PC-9 (cell line): ENCODE data around the gene CCSAP. TPM values are rescaled to one million over a fixed set of nuclear protein-coding genes. Genes with fewer than 3 reads are reported as not detected.

Source experiments
- BruUV-seq: library from RNA; stranded (reverse); fragments of 400-500 nt; replicated peaks from 2 replicates; lab custom pipeline; 2021; lab: Mats Ljungman, UMichigan
- CTCF ChIA-PET: fragments of 300-600 bp; sonication (Branson Sonifier 250); formaldehyde crosslinking; loops from one replicate; lab custom pipeline; 2022; ENCODE audit warnings: antibody characterized with exemption; lab: Charles Lee
- POLR2A ChIA-PET: fragments of 300-600 bp; sonication (Branson Sonifier 250); formaldehyde crosslinking; loops from one replicate; lab custom pipeline; 2022; ENCODE audit warnings: antibody characterized with exemption; ENCODE audit not compliant: unreplicated experiment; lab: Charles Lee
- DNase-seq, 2 experiments: peaks; one replicate each; pipeline versions ENCODE4 v3.0.0 to v3.0.0-alpha.2; 2015 to 2022; ENCODE audit warnings: mixed read lengths in 1 of 2
- H2AFZ ChIP-seq: fragments of 200-600 bp; sonication (generic); 2 replicates; pipeline ENCODE4 v1.8.1; 2017; ENCODE audit warnings: antibody characterized with exemption
- H3F3A ChIP-seq: fragments of 200-600 bp; sonication (generic); 2 replicates; pipeline ENCODE4 v1.8.1; 2017; ENCODE audit warnings: antibody characterized with exemption, mild to moderate bottlenecking, low read depth; ENCODE audit not compliant: insufficient read depth
- H3K27ac ChIP-seq: fragments of 200-600 bp; sonication (generic); 2 replicates; pipeline ENCODE4 v1.6.1; 2016; ENCODE audit warnings: mixed run types
- H3K27me3 ChIP-seq: fragments of 200-600 bp; sonication (generic); 2 replicates; pipeline ENCODE4 v1.6.1; 2016; ENCODE audit warnings: low read depth, mixed run types; ENCODE audit not compliant: insufficient read depth
- H3K36me3 ChIP-seq: fragments of 200-600 bp; sonication (generic); 2 replicates; pipeline ENCODE4 v1.6.1; 2016; ENCODE audit warnings: low read depth, mixed run types
- H3K4me1 ChIP-seq: fragments of 200-600 bp; sonication (generic); replicated peaks from 2 replicates; pipeline ENCODE4 v1.6.1; 2016; ENCODE audit warnings: mixed run types; ENCODE audit not compliant: insufficient read depth
- H3K4me2 ChIP-seq: fragments of 200-600 bp; sonication (generic); 2 replicates; pipeline ENCODE4 v1.6.1; 2017; ENCODE audit warnings: mixed run types
- H3K4me3 ChIP-seq: fragments of 200-600 bp; sonication (generic); 2 replicates; pipeline ENCODE4 v1.6.1; 2016; ENCODE audit warnings: mixed run types
- H3K79me2 ChIP-seq: fragments of 200-600 bp; sonication (generic); 2 replicates; pipeline ENCODE4 v1.6.1; 2017; ENCODE audit warnings: low read depth, mixed run types
- H3K9me2 ChIP-seq: fragments of 200-600 bp; sonication (generic); 2 replicates; pipeline ENCODE4 v1.8.1; 2017; ENCODE audit warnings: mild to moderate bottlenecking; ENCODE audit not compliant: insufficient read depth
- H3K9me3 ChIP-seq: fragments of 200-600 bp; sonication (generic); 2 replicates; pipeline ENCODE4 v1.8.1; 2016; ENCODE audit warnings: low read depth; ENCODE audit not compliant: insufficient read depth
- H4K20me1 ChIP-seq: fragments of 200-600 bp; sonication (generic); 2 replicates; pipeline ENCODE4 v1.8.1; 2017; ENCODE audit not compliant: insufficient read depth
- EZH2 ChIP-seq: fragments of 200-600 bp; sonication (generic); IDR thresholded peaks from 2 replicates; pipeline ENCODE4 v1.8.0; 2017; ENCODE audit warnings: antibody characterized with exemption, low read depth
- intact Hi-C: fragments of 100-400 bp; cut with micrococcal nuclease; formaldehyde crosslinking; loops from one replicate; pipeline ENCODE4 v1.10.0; 2022; ENCODE audit not compliant: unreplicated experiment
- total RNA-seq: library from RNA; stranded (reverse); gene quantifications from 2 replicates; pipeline ENCODE4 v1.2.3, GENCODE V29; 2021
- TF ChIP-seq, protein P1 (sequence below): fragments of 200-600 bp; sonication (generic); conservative IDR thresholded peaks from 2 replicates; pipeline ENCODE4 v1.6.1; 2017; ENCODE audit warnings: mixed run types, antibody characterized with exemption, mild to moderate bottlenecking, moderate library complexity

Gene CCSAP
- total RNA-seq, 1 experiment from 2014 or later, result 6.7 TPM

DNA sequence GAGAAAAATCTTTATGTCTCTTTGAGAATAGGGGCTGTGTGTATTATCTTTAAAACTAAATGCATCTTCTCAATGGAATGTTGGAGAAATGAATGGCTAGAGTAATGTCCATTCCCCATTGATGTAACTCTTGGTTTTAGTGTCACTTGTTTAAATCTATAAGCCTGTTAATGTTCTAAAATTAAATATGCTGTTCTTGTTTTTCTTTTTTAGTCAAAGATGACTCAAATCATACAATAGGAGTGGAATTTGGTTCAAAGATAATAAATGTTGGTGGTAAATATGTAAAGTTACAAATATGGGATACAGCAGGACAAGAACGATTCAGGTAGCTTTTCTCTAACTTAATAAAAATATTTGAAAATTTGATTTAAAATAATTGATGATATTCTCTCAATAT, 54.3 kb downstream of the CCSAP start:
- Histone ChIP-seq H3K27ac (no peak overlapping the region), H3K79me2 (no peaks in the 10 kb centered on the region), H3K9me3 (no peaks in the 10 kb centered on the region), H3K4me3 (no peak overlapping the region), H2AFZ (no peak overlapping the region), H3K27me3 (no peaks in the 10 kb centered on the region), H4K20me1 (peaks cover 2% of the 10 kb centered on the region; the same call in 1 of the 2 replicates), H3K36me3 (no peaks in the 10 kb centered on the region), H3F3A (no peaks in the 10 kb centered on the region), H3K9me2 (no peaks in the 10 kb centered on the region), H3K4me1 (no peaks in the 10 kb centered on the region), H3K4me2 (no peak overlapping the region)
- TF ChIP-seq, protein P1, sequence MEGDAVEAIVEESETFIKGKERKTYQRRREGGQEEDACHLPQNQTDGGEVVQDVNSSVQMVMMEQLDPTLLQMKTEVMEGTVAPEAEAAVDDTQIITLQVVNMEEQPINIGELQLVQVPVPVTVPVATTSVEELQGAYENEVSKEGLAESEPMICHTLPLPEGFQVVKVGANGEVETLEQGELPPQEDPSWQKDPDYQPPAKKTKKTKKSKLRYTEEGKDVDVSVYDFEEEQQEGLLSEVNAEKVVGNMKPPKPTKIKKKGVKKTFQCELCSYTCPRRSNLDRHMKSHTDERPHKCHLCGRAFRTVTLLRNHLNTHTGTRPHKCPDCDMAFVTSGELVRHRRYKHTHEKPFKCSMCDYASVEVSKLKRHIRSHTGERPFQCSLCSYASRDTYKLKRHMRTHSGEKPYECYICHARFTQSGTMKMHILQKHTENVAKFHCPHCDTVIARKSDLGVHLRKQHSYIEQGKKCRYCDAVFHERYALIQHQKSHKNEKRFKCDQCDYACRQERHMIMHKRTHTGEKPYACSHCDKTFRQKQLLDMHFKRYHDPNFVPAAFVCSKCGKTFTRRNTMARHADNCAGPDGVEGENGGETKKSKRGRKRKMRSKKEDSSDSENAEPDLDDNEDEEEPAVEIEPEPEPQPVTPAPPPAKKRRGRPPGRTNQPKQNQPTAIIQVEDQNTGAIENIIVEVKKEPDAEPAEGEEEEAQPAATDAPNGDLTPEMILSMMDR, result no peak
- no peak for TF ChIP-seq EZH2
- DNase-seq, result no peak
- ChIA-PET CTCF (no interaction called here), POLR2A (no interaction called here)
- intact Hi-C loops, result no loop called here
- no TSS peak for BruUV-seq

DNA sequence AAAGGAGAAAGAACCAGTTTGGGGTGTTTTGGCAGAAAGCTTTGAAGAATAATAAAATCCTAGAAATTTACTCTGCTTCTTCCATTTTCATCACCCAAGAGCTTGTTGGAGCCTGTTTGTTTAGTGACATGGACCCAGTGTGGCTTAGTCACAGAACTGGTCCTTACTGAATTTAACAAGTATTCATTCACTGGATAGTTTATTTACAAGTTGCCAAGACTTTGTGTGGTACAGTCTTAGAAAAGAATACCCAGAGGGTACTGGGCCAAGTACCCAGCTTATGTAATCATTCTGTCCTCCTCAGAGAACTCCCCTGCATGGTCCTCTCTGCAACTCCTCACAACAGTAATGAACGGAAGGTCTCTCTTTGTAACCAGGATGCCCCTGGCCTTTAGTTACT, 55.6 kb downstream of the CCSAP start:
- no TSS peak for BruUV-seq
- POLR2A ChIA-PET, result no interaction called here

DNA sequence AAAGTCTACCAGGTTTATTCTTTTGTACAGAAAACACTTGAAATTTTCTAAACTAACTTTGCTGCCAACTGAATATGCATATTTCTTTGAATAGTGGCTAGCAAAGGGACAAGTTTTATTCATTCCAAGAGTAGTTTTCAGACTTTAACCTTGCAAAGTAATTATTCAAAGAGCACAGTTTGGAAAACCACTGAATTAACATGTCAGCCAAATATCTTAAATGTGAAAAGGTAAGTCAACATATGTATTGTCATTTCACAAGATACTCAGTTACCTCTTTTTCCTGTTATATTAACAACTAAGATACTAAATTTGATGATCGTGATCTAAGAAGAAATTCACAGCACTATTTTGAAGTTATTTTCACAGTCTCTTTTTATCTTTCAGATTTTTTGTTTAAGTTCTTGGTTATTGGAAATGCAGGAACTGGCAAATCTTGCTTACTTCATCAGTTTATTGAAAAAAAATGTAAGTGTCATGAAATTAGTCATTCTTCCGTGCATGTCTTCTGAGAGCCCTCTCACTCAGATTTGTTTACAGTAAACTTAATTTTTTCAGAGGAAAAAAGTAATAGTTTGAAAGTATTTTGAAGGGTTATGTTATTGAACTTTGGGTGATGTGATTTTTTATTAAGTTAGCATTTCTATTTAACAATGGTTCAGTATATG, 56.6 kb downstream of the CCSAP start:
- no peak overlapping the region for H3K4me3 ChIP-seq

More for the DNA sequence above, 55.6 kb downstream of the CCSAP start:
- Histone ChIP-seq H4K20me1 (peaks cover 2% of the 10 kb centered on the region; the same call in 1 of the 2 replicates), H3K36me3 (no peaks in the 10 kb centered on the region), H3K4me2 (no peak overlapping the region), H3K27ac (no peak overlapping the region), H3K79me2 (peaks cover 10% of the 10 kb centered on the region; the same call in 1 of the 2 replicates), H2AFZ (no peak overlapping the region), H3K27me3 (no peaks in the 10 kb centered on the region), H3F3A (no peaks in the 10 kb centered on the region), H3K4me3 (no peak overlapping the region), H3K4me1 (no peaks in the 10 kb centered on the region), H3K9me3 (no peaks in the 10 kb centered on the region), H3K9me2 (no peaks in the 10 kb centered on the region)
- DNase-seq, result no peak
- CTCF ChIA-PET, result no interaction called here
- TF ChIP-seq, protein P1, result no peak
- no peak for TF ChIP-seq EZH2
- intact Hi-C loops, result no loop called here

More for the DNA sequence above, 56.6 kb downstream of the CCSAP start:
- Histone ChIP-seq H4K20me1 (peaks cover 2% of the 10 kb centered on the region), H3K36me3 (no peaks in the 10 kb centered on the region), H3F3A (no peaks in the 10 kb centered on the region), H3K4me2 (no peak overlapping the region), H3K27ac (no peak overlapping the region), H3K79me2 (peaks cover 14% of the 10 kb centered on the region; the same call in 1 of the 2 replicates), H3K9me3 (no peaks in the 10 kb centered on the region), H3K4me1 (no peaks in the 10 kb centered on the region), H2AFZ (no peak overlapping the region), H3K27me3 (no peaks in the 10 kb centered on the region), H3K9me2 (no peaks in the 10 kb centered on the region)
- TF ChIP-seq, protein P1, result no peak
- TF ChIP-seq EZH2, result no peak
- no peak for DNase-seq
- BruUV-seq, result no TSS peak
- intact Hi-C loops, result no loop called here
- CTCF ChIA-PET, result no interaction called here
- POLR2A ChIA-PET, result no interaction called here
